H1 (cell line): Measurements from ENCODE around the gene SFTPB. TPM values are rescaled to one million over a fixed set of nuclear protein-coding genes. Genes with fewer than 3 reads are reported as not detected.

ENCODE experiments used
- CTCF ChIA-PET: fragments of 300-600 bp; sonication (Branson Sonifier 250); formaldehyde crosslinking; loops from one replicate; lab custom pipeline; 2021; ENCODE audit not compliant: partially characterized antibody; lab: Charles Lee
- POLR2A ChIA-PET: fragments of 300-600 bp; sonication (Branson Sonifier 250); formaldehyde crosslinking; loops from one replicate; lab custom pipeline; 2021; ENCODE audit warnings: inconsistent platforms; ENCODE audit not compliant: partially characterized antibody; lab: Charles Lee
- DNase-seq, 2 experiments: peaks; one replicate each; pipeline versions ENCODE4 v3.0.0 to v3.0.0-alpha.2; 2010 to 2022; ENCODE audit warnings: low spot score in 2 of 2, low read depth in 1 of 2, mixed read lengths in 1 of 2
- FAIRE-seq: peaks from 2 replicates; lab custom pipeline; 2011; peaks lifted over from hg19 to GRCh38; lab: Jason Lieb, UNC
- H2AFZ ChIP-seq: 2 replicates; pipeline ENCODE4 v1.8.1; 2012; ENCODE audit warnings: low read length, inconsistent platforms
- H2AK5ac ChIP-seq: 2 replicates; pipeline ENCODE4 v1.6.1; 2013; ENCODE audit warnings: low read depth, low read length
- H2BK120ac ChIP-seq: replicated peaks from 2 replicates; pipeline ENCODE3; 2013; ENCODE audit warnings: low read depth, low read length, inconsistent platforms
- H2BK12ac ChIP-seq: 2 replicates; pipeline ENCODE4 v1.6.1; 2013; ENCODE audit warnings: low read depth, low read length
- H2BK15ac ChIP-seq: 2 replicates; pipeline ENCODE4 v1.6.1; 2013; ENCODE audit warnings: low read length
- H2BK20ac ChIP-seq: 2 replicates; pipeline ENCODE4 v1.6.1; 2013; ENCODE audit warnings: low read length
- H2BK5ac ChIP-seq: 2 replicates; pipeline ENCODE4 v1.6.1; 2013; ENCODE audit warnings: low read depth, low read length
- H3K14ac ChIP-seq: 2 replicates; pipeline ENCODE4 v1.6.1; 2013; ENCODE audit warnings: inconsistent platforms; ENCODE audit not compliant: insufficient read length
- H3K18ac ChIP-seq: 2 replicates; pipeline ENCODE4 v1.6.1; 2013; ENCODE audit warnings: low read length; ENCODE audit errors: extremely low read depth
- H3K23ac ChIP-seq: 2 replicates; pipeline ENCODE4 v1.6.1; 2013; ENCODE audit warnings: inconsistent platforms; ENCODE audit not compliant: insufficient read length
- H3K23me2 ChIP-seq: 2 replicates; pipeline ENCODE4 v1.6.1; 2013; ENCODE audit warnings: low read depth, low read length
- H3K27ac ChIP-seq: 2 replicates; pipeline ENCODE4 v1.6.1; 2011; ENCODE audit warnings: low read depth, low read length, inconsistent platforms
- H3K27me3 ChIP-seq, 4 experiments: replicated peaks in 1 of 4; 1 replicate in 1 of 4; 2 replicates in 3 of 4; pipeline versions ENCODE4 v1.6.1 to v1.8.1; 2011 to 2013; ENCODE audit warnings: low read length in 3 of 4, mild to moderate bottlenecking in 3 of 4, inconsistent platforms in 2 of 4, mixed read lengths in 2 of 4, moderate library complexity in 1 of 4; ENCODE audit not compliant: control insufficient read depth in 3 of 4, insufficient read depth in 3 of 4; ENCODE audit errors: extremely low read depth in 1 of 4
- H3K36me3 ChIP-seq, 4 experiments: 2 replicates each; pipeline versions ENCODE4 v1.6.1 to v1.8.1; 2011 to 2013; ENCODE audit warnings: mild to moderate bottlenecking in 4 of 4, low read length in 3 of 4, moderate library complexity in 2 of 4, control low read depth in 1 of 4, inconsistent platforms in 1 of 4; ENCODE audit not compliant: insufficient read depth in 4 of 4, control insufficient read depth in 2 of 4
- H3K4ac ChIP-seq: replicated peaks from 2 replicates; pipeline ENCODE3; 2013; ENCODE audit warnings: low read length, low read depth, mixed read lengths, inconsistent platforms; ENCODE audit not compliant: insufficient read length
- H3K4me1 ChIP-seq, 4 experiments: replicated peaks in 1 of 4; 1 replicate in 1 of 4; 2 replicates in 3 of 4; pipeline versions ENCODE4 v1.6.1 to v1.8.1; 2011 to 2013; ENCODE audit warnings: low read length in 3 of 4, inconsistent platforms in 2 of 4, mixed read lengths in 1 of 4; ENCODE audit not compliant: insufficient read depth in 4 of 4, control insufficient read depth in 3 of 4
- H3K4me2 ChIP-seq, 2 experiments: 2 replicates each; pipeline versions ENCODE4 v1.6.1 to v1.8.1; 2011 to 2013; ENCODE audit warnings: low read depth in 2 of 2, low read length in 2 of 2, control low read depth in 1 of 2, inconsistent platforms in 1 of 2, mild to moderate bottlenecking in 1 of 2; ENCODE audit not compliant: insufficient read depth in 1 of 2
- H3K4me3 ChIP-seq, 4 experiments: fragments of 200-600, 300-600 bp in 1 of 4; sonication (generic), shearing (Covaris generic), sonication (Bioruptor Twin) in 1 of 4; 2 replicates each; pipeline versions ENCODE4 v1.5.1 to v1.8.1; 2011 to 2016; ENCODE audit warnings: low read length in 4 of 4, low read depth in 3 of 4, control low read depth in 2 of 4, inconsistent platforms in 2 of 4, mild to moderate bottlenecking in 2 of 4, mixed read lengths in 1 of 4, moderate library complexity in 1 of 4; ENCODE audit not compliant: insufficient read depth in 2 of 4; ENCODE audit errors: extremely low read depth in 1 of 4
- H3K56ac ChIP-seq: replicated peaks from 2 replicates; pipeline ENCODE3; 2013; ENCODE audit warnings: low read depth, mild to moderate bottlenecking, mixed read lengths, low read length, inconsistent platforms; ENCODE audit not compliant: insufficient read length
- H3K79me1 ChIP-seq: 2 replicates; pipeline ENCODE4 v1.6.1; 2013; ENCODE audit warnings: low read depth, low read length, control low read depth
- H3K79me2 ChIP-seq, 2 experiments: 2 replicates each; pipeline versions ENCODE4 v1.6.1 to v1.8.1; 2012 to 2013; ENCODE audit warnings: low read length in 2 of 2, mild to moderate bottlenecking in 2 of 2, inconsistent platforms in 1 of 2; ENCODE audit not compliant: insufficient read depth in 2 of 2, control insufficient read depth in 1 of 2
- H3K9ac ChIP-seq, 4 experiments: replicated peaks in 1 of 4; 1 replicate in 1 of 4; 2 replicates in 3 of 4; pipeline versions ENCODE4 v1.6.1 to v1.8.1; 2011 to 2013; ENCODE audit warnings: low read depth in 3 of 4, low read length in 3 of 4, control low read depth in 2 of 4, mild to moderate bottlenecking in 2 of 4, moderate library complexity in 2 of 4, inconsistent platforms in 1 of 4; ENCODE audit errors: extremely low read depth in 1 of 4
- H3K9me3 ChIP-seq, 2 experiments: 2 replicates each; pipeline versions ENCODE4 v1.6.1 to v1.8.1; 2012 to 2013; ENCODE audit warnings: mild to moderate bottlenecking in 2 of 2, moderate library complexity in 2 of 2, control low read depth in 1 of 2, inconsistent platforms in 1 of 2, low read depth in 1 of 2, low read length in 1 of 2, mixed read lengths in 1 of 2; ENCODE audit not compliant: insufficient read depth in 2 of 2
- H4K20me1 ChIP-seq, 2 experiments: replicated peaks in 1 of 2; 2 replicates each; pipeline versions ENCODE3 to v1.8.1; 2011 to 2013; ENCODE audit warnings: inconsistent platforms in 2 of 2, low read length in 2 of 2, mild to moderate bottlenecking in 1 of 2; ENCODE audit not compliant: insufficient read depth in 2 of 2, control insufficient read depth in 1 of 2
- H4K5ac ChIP-seq: 2 replicates; pipeline ENCODE4 v1.6.1; 2013; ENCODE audit warnings: low read length, low read depth, mixed read lengths, inconsistent platforms; ENCODE audit not compliant: insufficient read length
- H4K8ac ChIP-seq: 2 replicates; pipeline ENCODE4 v1.8.0; 2013; ENCODE audit warnings: mild to moderate bottlenecking, moderate library complexity, low read length, inconsistent platforms; ENCODE audit not compliant: insufficient read depth; ENCODE audit errors: extremely low read depth
- H4K91ac ChIP-seq: replicated peaks from 2 replicates; pipeline ENCODE3; 2013; ENCODE audit warnings: low read length, mixed read lengths, inconsistent platforms; ENCODE audit not compliant: insufficient read length
- ASH2L ChIP-seq: fragments of 200-600, 300-600 bp; sonication (generic); IDR thresholded peaks from one replicate; pipeline ENCODE4 v1.7.1; 2017; ENCODE audit warnings: low read length
- CBX8 ChIP-seq: fragments of 300-800, 300-1000 bp; sonication (generic); IDR thresholded peaks from 2 replicates; pipeline ENCODE4 v1.7.1; 2016; ENCODE audit warnings: low read depth, low read length, borderline replicate concordance
- CHD2 ChIP-seq: IDR thresholded peaks from 2 replicates; pipeline ENCODE4 v1.6.1; 2012; ENCODE audit warnings: low read length, improper control_type of control experiment
- GTF2F1 ChIP-seq: IDR thresholded peaks from 2 replicates; pipeline ENCODE4 v1.6.1; 2012; ENCODE audit warnings: low read depth, low read length, improper control_type of control experiment, borderline replicate concordance
- KDM1A ChIP-seq: fragments of 200-600, 300-600 bp; sonication (generic); IDR thresholded peaks from 2 replicates; pipeline ENCODE4 v1.7.1; 2016; ENCODE audit warnings: mild to moderate bottlenecking, low read length, borderline replicate concordance
- KDM4A ChIP-seq: IDR thresholded peaks from one replicate; pipeline ENCODE4 v1.7.1; 2012; ENCODE audit warnings: low read depth, mild to moderate bottlenecking, moderate library complexity, low read length, inconsistent platforms; ENCODE audit not compliant: severe bottlenecking
- MAFK ChIP-seq: IDR thresholded peaks from 2 replicates; pipeline ENCODE4 v1.6.1; 2012; ENCODE audit warnings: low read depth, mild to moderate bottlenecking, improper control_type of control experiment, low read length
- NRF1 ChIP-seq: IDR thresholded peaks from 2 replicates; pipeline ENCODE4 v1.6.1; 2011; ENCODE audit warnings: mild to moderate bottlenecking, low read depth, low read length, improper control_type of control experiment
- POU5F1 ChIP-seq: IDR thresholded peaks from 2 replicates; pipeline ENCODE4 v1.6.1; 2011; ENCODE audit warnings: low read depth, mild to moderate bottlenecking, low read length, moderate library complexity
- SRF ChIP-seq: IDR thresholded peaks from 2 replicates; pipeline ENCODE4 v1.6.1; 2011; ENCODE audit warnings: mild to moderate bottlenecking, low read depth, low read length, moderate library complexity
- TEAD4 ChIP-seq: IDR thresholded peaks from 2 replicates; pipeline ENCODE4 v1.6.1; 2012; ENCODE audit warnings: low read depth, low read length, inconsistent platforms, mixed read lengths
- USF2 ChIP-seq: IDR thresholded peaks from 2 replicates; pipeline ENCODE4 v1.6.1; 2011; ENCODE audit warnings: low read length, improper control_type of control experiment
- WGBS, 2 experiments: shearing (Covaris generic) in 1 of 2; methylation state at CpG; one replicate each; pipeline versions ENCODE4 v1.1.6 to v1.1.7; 2013 to 2015; ENCODE audit warnings: low lambda C conversion rate in 2 of 2, mixed read lengths in 2 of 2, inconsistent platforms in 1 of 2, low coverage in 1 of 2, missing lambda C conversion rate in 1 of 2; ENCODE audit not compliant: insufficient replicate concordance in 2 of 2, insufficient coverage in 1 of 2, insufficient read length in 1 of 2; ENCODE audit errors: extremely low coverage in 1 of 2, missing lambda C conversion rate in 1 of 2; 5-methylcytosine and 5-hydroxymethylcytosine counted together
- polyA plus RNA-seq, 7 experiments: library from polyadenylated mRNA; depleted of rRNA in 3 of 7; stranded (reverse) in 5 of 7; unstranded in 2 of 7; fragments of >200 nt in 5 of 7; fragments of 200-250 nt in 2 of 7; gene quantifications; 1 replicate in 5 of 7; 2 replicates in 1 of 7; 4 replicates in 1 of 7; pipeline versions ENCODE4 v1.2.1 to v1.2.3, GENCODE V29; 2011 to 2013; ENCODE audit warnings: missing spikeins in 2 of 7, mixed read lengths in 2 of 7
- total RNA-seq: library from RNA; stranded (reverse); fragmentation: NEBNext Ultra II Directional; extraction: Animal tissue kit (Norgen Biotek cat#: 25700); gene quantifications from 2 replicates; pipeline ENCODE4 v1.2.1, GENCODE V29; 2021

The SFTPB gene
- total and polyA plus RNA-seq, 2 of the 8 experiments (the other 6 are each of a cell fraction or from before 2014, with no cell fraction given), result not detected

GRCh38 chr2:85692039-85692645 is 24.1 kb upstream of the SFTPB start:
- H4K8ac ChIP-seq, result no peak overlapping the region
- DNase-seq (no peak), FAIRE-seq (no peak)
- no peaks in the 10 kb centered on the region for H4K20me1 ChIP-seq
- H3K9ac ChIP-seq, result no peak overlapping the region
- H3K4me3 ChIP-seq, result no peak overlapping the region
- no peak overlapping the region for H3K4ac ChIP-seq
- H3K4me2 ChIP-seq, result no peak overlapping the region
- no peaks in the 10 kb centered on the region for H3K79me1 ChIP-seq
- no peak overlapping the region for H3K27ac ChIP-seq
- H2BK15ac ChIP-seq, result 0 out of 2 replicates have a peak overlapping the region, but pooled peaks have one; percentile 61
- no peaks in the 10 kb centered on the region for H3K27me3 ChIP-seq
- H2BK120ac ChIP-seq, result no peak overlapping the region
- no peak overlapping the region for H2BK5ac ChIP-seq
- no peak overlapping the region for H2BK20ac ChIP-seq
- H3K79me2 ChIP-seq, result no peaks in the 10 kb centered on the region
- no peak overlapping the region for H3K56ac ChIP-seq
- no peak overlapping the region for H4K91ac ChIP-seq
- no peaks in the 10 kb centered on the region for H3K9me3 ChIP-seq
- 86% methylated on average over 5 of the region's 5 CpGs; no CpG with 5 or more reads in 1 of the 2 experiments for WGBS, 2 experiments
- no peak overlapping the region for H2BK12ac ChIP-seq
- ChIA-PET POLR2A (interaction anchor here (0.8 kb wide), 1 partner anchor 16 kb away, joined by 4 read pairs; no protein-coding TSS in a partner anchor), CTCF (interaction anchor here (1.0 to 6.1 kb wide), 6 partner anchors 10 to 136 kb away, joined by 3 to 36 read pairs (median 6); no protein-coding TSS in a partner anchor)
- H3K18ac ChIP-seq, result no peak overlapping the region
- H3K23me2 ChIP-seq, result no peaks in the 10 kb centered on the region
- H2AK5ac ChIP-seq, result no peak overlapping the region
- H3K36me3 ChIP-seq, result no peaks in the 10 kb centered on the region
- no peak overlapping the region for H3K14ac ChIP-seq
- no peaks in the 10 kb centered on the region for H3K4me1 ChIP-seq
- no peak overlapping the region for H3K23ac ChIP-seq
- no peak overlapping the region for H2AFZ ChIP-seq
- H4K5ac ChIP-seq, result no peak overlapping the region
- TF ChIP-seq NRF1, result no peak
- TF ChIP-seq TEAD4, result no peak
- no peak for TF ChIP-seq KDM1A
- no peak for TF ChIP-seq SRF
- no peak for TF ChIP-seq CHD2
- no peak for TF ChIP-seq CBX8
- TF ChIP-seq POU5F1, result no peak
- TF ChIP-seq KDM4A, result no peak
- no peak for TF ChIP-seq GTF2F1
- TF ChIP-seq ASH2L, result no peak
- no peak for TF ChIP-seq MAFK
- TF ChIP-seq USF2, result no peak
